NCI-H128 (cell line): Measurements from ENCODE around the gene RYR3.

Source experiments
- DNase-seq: peaks from one replicate; lab custom pipeline; 2025; ENCODE audit not compliant: unreplicated experiment; lab: John Stamatoyannopoulos, UW

RYR3 gene

GRCh38 chr15:33500432-33501195, 189.8 kb downstream of the RYR3 start:
- no peak for DNase-seq

- no peak for DNase-seq
Measured at GRCh38 chr15:33503681-33504080, 192.9 kb downstream of the RYR3 start.

- no peak for DNase-seq
Measured at GRCh38 chr15:33506781-33507296, 196.1 kb downstream of the RYR3 start.

- DNase-seq: no peak
Measured at GRCh38 chr15:33508703-33509102, 197.9 kb downstream of the RYR3 start.

GRCh38 chr15:33515121-33515520, 204.4 kb downstream of the RYR3 start:
- no peak for DNase-seq

GRCh38 chr15:33516563-33516962, 205.8 kb downstream of the RYR3 start:
- no peak for DNase-seq

- DNase-seq: no peak
Measured at GRCh38 chr15:33517944-33518343, 207.2 kb downstream of the RYR3 start.

GRCh38 chr15:33518421-33518820, 207.7 kb downstream of the RYR3 start:
- DNase-seq: no peak

- no peak for DNase-seq
Measured at GRCh38 chr15:33524274-33524673, 213.5 kb downstream of the RYR3 start.

GRCh38 chr15:33526532-33526931, 215.8 kb downstream of the RYR3 start:
- DNase-seq: no peak

- DNase-seq: no peak
Measured at GRCh38 chr15:33533197-33533596, 222.4 kb downstream of the RYR3 start.

- DNase-seq: no peak
Measured at GRCh38 chr15:33534642-33535041, 223.9 kb downstream of the RYR3 start.

- DNase-seq: no peak
Measured at GRCh38 chr15:33535135-33535534, 224.4 kb downstream of the RYR3 start.

GRCh38 chr15:33539825-33540573, 229.2 kb downstream of the RYR3 start:
- no peak for DNase-seq

GRCh38 chr15:33543957-33544356, 233.2 kb downstream of the RYR3 start:
- no peak for DNase-seq

- no peak for DNase-seq
Measured at GRCh38 chr15:33545866-33546265, 235.1 kb downstream of the RYR3 start.

- no peak for DNase-seq
Measured at GRCh38 chr15:33547876-33548275, 237.1 kb downstream of the RYR3 start.

GRCh38 chr15:33551860-33552259, 241.1 kb downstream of the RYR3 start:
- no peak for DNase-seq

- no peak for DNase-seq
Measured at GRCh38 chr15:33553157-33553556, 242.4 kb downstream of the RYR3 start.

GRCh38 chr15:33559207-33559890, 248.6 kb downstream of the RYR3 start:
- no peak for DNase-seq

GRCh38 chr15:33561407-33561806, 250.6 kb downstream of the RYR3 start:
- no peak for DNase-seq

GRCh38 chr15:33561967-33562366, 251.2 kb downstream of the RYR3 start:
- DNase-seq: no peak
